Erythroblast (primary cell): ENCODE results near the gene SMTNL2.
"Not testable (repeated sequence)": the region's sequence is repeated elsewhere in the genome, so short reads cannot be mapped to it uniquely, and the experiment has no call there.

Source experiments
- GATA1 ChIP-seq: IDR thresholded peaks from 2 replicates; pipeline ENCODE4 v1.6.1; 2011; ENCODE audit warnings: low read depth, mild to moderate bottlenecking, control low read depth, low read length, moderate library complexity
- POLR2A ChIP-seq: IDR thresholded peaks from 2 replicates; pipeline ENCODE4 v1.6.1; 2011; ENCODE audit warnings: mild to moderate bottlenecking, low read length

- not testable (repeated sequence) for TF ChIP-seq POLR2A, GATA1
Measured at GRCh38 chr17:4624451-4624911, 40.2 kb downstream of the SMTNL2 start.
